Keratinocyte (primary cell): Measurements from ENCODE around the gene HSPB2. TPM values are rescaled to one million over a fixed set of nuclear protein-coding genes. Genes with fewer than 3 reads are reported as not detected.

Experiments used
- DNase-seq: peaks from one replicate; pipeline ENCODE4 v3.0.0-alpha.2; 2011; ENCODE audit warnings: low read depth, missing footprints, low spot score
- FAIRE-seq: peaks from 2 replicates; lab custom pipeline; 2011; peaks lifted over from hg19 to GRCh38; lab: Jason Lieb, UNC
- H2AFZ ChIP-seq: 2 replicates; pipeline ENCODE4 v1.6.0; 2012; ENCODE audit warnings: low read length, control low read depth, inconsistent platforms; ENCODE audit not compliant: control insufficient read depth
- H3K27ac ChIP-seq: 2 replicates; pipeline ENCODE4 v1.5.1; 2011; ENCODE audit warnings: low read length; ENCODE audit not compliant: control insufficient read depth, insufficient read depth
- H3K27me3 ChIP-seq: 3 replicates; pipeline ENCODE4 v1.6.0; 2011; ENCODE audit warnings: low read length; ENCODE audit not compliant: control insufficient read depth, insufficient read depth; ENCODE audit errors: extremely low read depth
- H3K36me3 ChIP-seq, 2 experiments: 2 replicates in 1 of 2; 3 replicates in 1 of 2; pipeline ENCODE4 v1.5.1; 2011; ENCODE audit warnings: low read length in 2 of 2, mild to moderate bottlenecking in 1 of 2; ENCODE audit not compliant: control insufficient read depth in 2 of 2, insufficient read depth in 2 of 2; ENCODE audit errors: extremely low read depth in 1 of 2
- H3K4me1 ChIP-seq: 3 replicates; pipeline ENCODE4 v1.5.1; 2011; ENCODE audit warnings: low read length; ENCODE audit not compliant: control insufficient read depth, insufficient read depth; ENCODE audit errors: extremely low read depth
- H3K4me2 ChIP-seq: 3 replicates; pipeline ENCODE4 v1.6.0; 2011; ENCODE audit warnings: low read depth, low read length; ENCODE audit not compliant: control insufficient read depth, insufficient read depth; ENCODE audit errors: extremely low read depth
- H3K4me3 ChIP-seq, 3 experiments: fragments of 200-600 bp in 1 of 3; sonication (generic) in 1 of 3; 2 replicates in 2 of 3; 3 replicates in 1 of 3; pipeline ENCODE4 v1.5.1; 2011 to 2016; ENCODE audit warnings: low read length in 3 of 3, mild to moderate bottlenecking in 3 of 3, control low read depth in 2 of 3, inconsistent platforms in 1 of 3, low read depth in 1 of 3, mixed read lengths in 1 of 3, mixed run types in 1 of 3, moderate library complexity in 1 of 3; ENCODE audit not compliant: control insufficient read depth in 2 of 3, insufficient read depth in 2 of 3; ENCODE audit errors: extremely low read depth in 1 of 3
- H3K79me2 ChIP-seq: 2 replicates; pipeline ENCODE4 v1.6.0; 2012; ENCODE audit warnings: low read length; ENCODE audit not compliant: control insufficient read depth, insufficient read depth
- H3K9ac ChIP-seq: 3 replicates; pipeline ENCODE4 v1.6.0; 2011; ENCODE audit warnings: low read length; ENCODE audit not compliant: control insufficient read depth, insufficient read depth; ENCODE audit errors: extremely low read depth
- H3K9me1 ChIP-seq: 3 replicates; pipeline ENCODE4 v1.6.0; 2011; ENCODE audit warnings: low read length; ENCODE audit not compliant: control insufficient read depth, insufficient read depth; ENCODE audit errors: extremely low read depth
- H3K9me3 ChIP-seq: 2 replicates; pipeline ENCODE4 v1.5.1; 2012; ENCODE audit warnings: low read depth, low read length; ENCODE audit not compliant: control insufficient read depth
- H4K20me1 ChIP-seq: 3 replicates; pipeline ENCODE4 v1.6.0; 2011; ENCODE audit warnings: low read length; ENCODE audit not compliant: control insufficient read depth, insufficient read depth; ENCODE audit errors: extremely low read depth
- CTCF ChIP-seq, 3 experiments: IDR thresholded peaks in 1 of 3; conservative IDR thresholded peaks in 1 of 3; optimal IDR thresholded peaks in 1 of 3; 2 replicates in 2 of 3; 3 replicates in 1 of 3; pipeline versions ENCODE3 to v1.5.1; 2011; ENCODE audit warnings: low read length in 3 of 3, mild to moderate bottlenecking in 3 of 3, moderate library complexity in 2 of 3, control low read depth in 1 of 3, inconsistent platforms in 1 of 3; ENCODE audit not compliant: insufficient read depth in 2 of 3; ENCODE audit errors: extremely low read depth in 1 of 3
- EZH2 ChIP-seq: IDR thresholded peaks from one replicate; pipeline ENCODE4 v1.6.1; 2012; ENCODE audit warnings: inconsistent platforms, mild to moderate bottlenecking, low read length, moderate library complexity
- dilution Hi-C: fragments of 300-500 bp; cut with MboI; formaldehyde crosslinking; loops from one replicate; pipeline ENCODE4 v1.7.0; 2020; ENCODE audit warnings: low sequenced_read_pairs; ENCODE audit not compliant: extremely low pct_ligation_motif_present
- polyA plus RNA-seq, 5 experiments: library from polyadenylated mRNA; depleted of rRNA in 3 of 5; stranded (reverse) in 3 of 5; stranded (forward) in 1 of 5; unstranded in 1 of 5; fragments of >200 nt; gene quantifications; 1 replicate in 1 of 5; 2 replicates in 3 of 5; 3 replicates in 1 of 5; pipeline versions ENCODE4 v1.2.1 to v1.2.3, GENCODE V29; 2011 to 2012; ENCODE audit warnings: missing spikeins in 2 of 5, low read depth in 1 of 5, low replicate concordance in 1 of 5

HSPB2 gene
- polyA plus RNA-seq, 1 donor (not counting 4 experiments of a cell fraction or from before 2014, with no cell fraction given): 0.22 TPM

- dilution Hi-C loops: no loop called here
- Histone ChIP-seq H3K27ac (peak overlapping the region; percentile 89), H3K36me3 (no peaks in the 10 kb centered on the region), H3K4me2 (peak overlapping the region; percentile 34), H2AFZ (no peak overlapping the region), H3K9ac (peak overlapping the region; percentile 10), H3K79me2 (no peaks in the 10 kb centered on the region), H3K4me1 (peaks cover 37% of the 10 kb centered on the region), H3K9me3 (no peaks in the 10 kb centered on the region), H3K4me3 (no peak overlapping the region), H3K9me1 (no peaks in the 10 kb centered on the region), H4K20me1 (no peaks in the 10 kb centered on the region), H3K27me3 (no peaks in the 10 kb centered on the region)
- TF ChIP-seq CTCF (optimal IDR thresholded peaks at IDR 0.05 in 1 of 3, IDR thresholded peaks at IDR 0.05 in 1 of 3, conservative IDR thresholded peaks at IDR 0.05 in 1 of 3; ENCODE audit: extremely low read depth in 1 of 3, insufficient read depth in 2 of 3, low read length in 3 of 3): no peak
- no peak for TF ChIP-seq EZH2
- DNase-seq: no peak
- no peak for FAIRE-seq
These were observed 32.1 kb downstream of the HSPB2 start for GRCh38 chr11:111944651-111945051.

- no peaks in the 10 kb centered on the region for H3K9me3 ChIP-seq
- peaks cover 32% of the 10 kb centered on the region for H3K4me1 ChIP-seq
- no peaks in the 10 kb centered on the region for H3K27me3 ChIP-seq
- H3K36me3 ChIP-seq: no peaks in the 10 kb centered on the region
- no peaks in the 10 kb centered on the region for H3K79me2 ChIP-seq
- H3K27ac ChIP-seq: peak overlapping the region; percentile 89
- FAIRE-seq (no peak), DNase-seq (no peak)
- H3K4me3 ChIP-seq: no peak overlapping the region
- dilution Hi-C loops: no loop called here
- TF ChIP-seq CTCF (optimal IDR thresholded peaks at IDR 0.05 in 1 of 3, IDR thresholded peaks at IDR 0.05 in 1 of 3, conservative IDR thresholded peaks at IDR 0.05 in 1 of 3; ENCODE audit: extremely low read depth in 1 of 3, insufficient read depth in 2 of 3, low read length in 3 of 3) (no peak), EZH2 (no peak)
- H2AFZ ChIP-seq: no peak overlapping the region
- H4K20me1 ChIP-seq: no peaks in the 10 kb centered on the region
- peak overlapping the region; percentile 8 for H3K9ac ChIP-seq
- H3K9me1 ChIP-seq: no peaks in the 10 kb centered on the region
- peak overlapping the region; percentile 34 for H3K4me2 ChIP-seq
These were observed 32.7 kb downstream of the HSPB2 start for GRCh38 chr11:111945198-111945597.
